ENCODE results near the gene OR2Z1.
"Not testable (repeated sequence)": the region's sequence is repeated elsewhere in the genome, so short reads cannot be mapped to it uniquely, and the experiment has no call there.

Gene OR2Z1

DNA sequence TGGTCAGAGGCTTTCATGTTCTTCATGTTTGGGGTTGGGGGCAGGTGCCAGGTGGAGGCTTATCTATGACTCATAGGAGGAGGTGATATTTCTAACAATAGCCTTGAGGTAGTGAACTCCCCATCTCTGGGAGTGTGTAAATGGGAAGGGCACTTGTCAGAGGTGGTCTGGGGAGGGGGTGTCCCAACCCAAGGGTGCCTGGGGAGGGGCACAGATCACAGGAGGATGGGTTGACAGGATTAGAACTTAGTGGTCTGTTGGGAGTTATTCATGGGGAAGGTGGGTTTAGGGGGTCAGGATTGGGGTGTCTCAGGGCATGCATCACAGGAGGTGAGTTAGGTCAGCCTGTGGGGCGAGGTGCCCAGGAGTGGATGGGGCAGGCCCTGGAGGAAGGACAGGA lies 24.4 kb upstream of the OR2Z1 start:
- TF ChIP-seq, protein P1, sequence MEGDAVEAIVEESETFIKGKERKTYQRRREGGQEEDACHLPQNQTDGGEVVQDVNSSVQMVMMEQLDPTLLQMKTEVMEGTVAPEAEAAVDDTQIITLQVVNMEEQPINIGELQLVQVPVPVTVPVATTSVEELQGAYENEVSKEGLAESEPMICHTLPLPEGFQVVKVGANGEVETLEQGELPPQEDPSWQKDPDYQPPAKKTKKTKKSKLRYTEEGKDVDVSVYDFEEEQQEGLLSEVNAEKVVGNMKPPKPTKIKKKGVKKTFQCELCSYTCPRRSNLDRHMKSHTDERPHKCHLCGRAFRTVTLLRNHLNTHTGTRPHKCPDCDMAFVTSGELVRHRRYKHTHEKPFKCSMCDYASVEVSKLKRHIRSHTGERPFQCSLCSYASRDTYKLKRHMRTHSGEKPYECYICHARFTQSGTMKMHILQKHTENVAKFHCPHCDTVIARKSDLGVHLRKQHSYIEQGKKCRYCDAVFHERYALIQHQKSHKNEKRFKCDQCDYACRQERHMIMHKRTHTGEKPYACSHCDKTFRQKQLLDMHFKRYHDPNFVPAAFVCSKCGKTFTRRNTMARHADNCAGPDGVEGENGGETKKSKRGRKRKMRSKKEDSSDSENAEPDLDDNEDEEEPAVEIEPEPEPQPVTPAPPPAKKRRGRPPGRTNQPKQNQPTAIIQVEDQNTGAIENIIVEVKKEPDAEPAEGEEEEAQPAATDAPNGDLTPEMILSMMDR (conservative IDR thresholded peaks at IDR 0.05): no peak
- TF ChIP-seq ZFX (IDR thresholded peaks at IDR 0.05): no peak
- no peak overlapping the region for H3K27ac ChIP-seq

DNA sequence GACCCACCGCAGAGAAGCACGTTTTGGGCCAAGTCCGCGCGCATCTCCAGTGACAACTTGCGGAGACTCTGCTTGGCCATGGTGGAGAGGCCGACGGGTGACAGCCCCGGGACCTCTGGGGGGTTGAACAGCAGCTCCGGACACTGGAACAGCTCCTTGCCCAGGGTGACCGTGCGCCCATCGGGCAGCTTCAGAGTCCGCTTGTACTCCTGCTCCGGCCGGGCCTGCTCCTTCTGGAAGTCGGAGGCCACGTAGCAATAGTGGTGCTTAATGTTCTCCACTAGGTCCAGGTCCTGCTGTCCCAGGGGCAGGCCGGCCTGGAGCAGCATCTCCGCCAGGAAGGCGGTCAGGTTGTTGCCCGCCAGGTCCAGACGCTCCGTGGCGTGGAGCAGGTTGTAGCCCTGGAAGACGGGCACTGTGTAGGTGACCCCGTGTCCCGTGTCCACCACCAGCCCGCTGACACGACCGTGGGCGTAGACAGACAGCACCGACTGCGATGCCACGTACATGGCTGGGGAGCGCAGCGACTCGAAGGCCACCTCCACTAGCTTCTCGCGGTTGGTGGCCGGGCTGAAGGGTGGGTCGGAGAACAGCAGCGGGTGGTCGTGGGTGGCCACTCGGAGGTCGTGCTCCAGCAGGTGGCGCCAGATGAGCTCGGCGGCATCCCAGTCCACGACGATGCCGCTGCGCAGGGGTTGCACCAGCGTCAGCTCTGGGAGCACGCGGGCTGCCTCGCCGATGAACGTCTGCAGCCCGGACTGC lies 23.6 kb upstream of the OR2Z1 start:
- TF ChIP-seq, protein P1 (conservative IDR thresholded peaks at IDR 0.05): peak; percentile 48
- TF ChIP-seq ZFX (IDR thresholded peaks at IDR 0.05): no peak
- H3K27ac ChIP-seq: no peak overlapping the region

DNA sequence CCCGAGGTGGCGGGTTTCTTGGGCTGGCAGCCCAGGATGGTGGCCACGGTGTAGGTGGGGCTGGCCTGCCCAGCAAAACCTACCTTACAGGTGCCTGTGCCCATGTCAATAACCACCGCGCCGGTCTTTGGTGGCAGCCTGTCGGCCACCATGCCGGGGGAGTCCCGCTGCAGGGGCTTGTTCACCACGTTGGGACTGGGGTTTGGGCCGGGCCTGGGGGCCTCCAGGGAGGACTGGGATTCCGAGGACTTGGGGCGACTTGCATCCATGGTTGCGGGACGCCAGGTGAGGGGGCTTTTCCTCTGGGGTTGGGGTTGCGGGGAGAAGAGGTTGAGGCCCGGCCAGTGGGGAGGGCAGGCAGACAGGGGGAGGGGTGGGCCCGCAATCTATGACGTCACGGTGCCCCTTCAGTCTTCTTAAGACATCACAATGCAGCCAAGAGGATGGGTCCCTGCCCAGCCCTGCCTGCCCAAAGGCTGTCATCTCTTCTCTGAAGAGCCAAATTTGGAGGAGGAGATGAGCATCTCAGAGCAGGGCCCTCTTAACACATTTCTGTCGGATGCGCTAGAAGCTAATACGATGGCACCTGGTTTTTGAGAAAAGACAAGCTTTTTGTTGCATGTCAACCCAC lies 22.9 kb upstream of the OR2Z1 start, which contains the start of gene ACTL9:
Gene ACTL9, minus strand, starts transcription at position 363 of the 631 bp plus-strand sequence. Its CDS starts 94 bp downstream, at position 269.
- TF ChIP-seq, protein P1 (conservative IDR thresholded peaks at IDR 0.05): peak; percentile 24
- TF ChIP-seq ZFX (IDR thresholded peaks at IDR 0.05): no peak

DNA sequence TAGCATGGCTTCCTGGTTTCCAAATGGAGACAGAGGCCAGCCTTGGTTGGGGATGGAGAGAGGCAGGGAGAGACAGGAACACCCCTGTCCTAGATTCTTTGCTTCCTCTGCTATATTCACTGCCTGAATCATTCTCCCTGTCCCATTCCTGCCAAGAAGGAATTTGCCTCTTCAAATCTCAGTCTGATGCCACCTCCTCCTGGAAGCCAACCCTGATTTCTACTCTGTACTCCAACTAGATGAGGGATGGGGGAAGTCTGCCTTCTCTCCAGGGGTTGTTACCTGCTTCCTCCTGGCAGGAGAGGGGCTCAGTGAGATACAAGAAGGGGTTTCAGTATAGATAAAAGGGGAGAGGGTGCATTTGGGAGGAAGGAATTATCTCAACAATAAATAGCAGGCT lies 21.5 kb upstream of the OR2Z1 start:
- no peak overlapping the region for H3K27ac ChIP-seq
- TF ChIP-seq, protein P1 (conservative IDR thresholded peaks at IDR 0.05): no peak
- no peak for TF ChIP-seq ZFX (IDR thresholded peaks at IDR 0.05)

More for the DNA sequence above, 22.9 kb upstream of the OR2Z1 start, which contains the start of gene ACTL9:
- no peak within 1 kb of the TSS for H3K27ac ChIP-seq

GRCh38 chr19:8700956-8701355 lies 20.5 kb upstream of the OR2Z1 start:
- no peak for TF ChIP-seq ZFX (IDR thresholded peaks at IDR 0.05)
- TF ChIP-seq, protein P1 (conservative IDR thresholded peaks at IDR 0.05): no peak
- no peak overlapping the region for H3K27ac ChIP-seq

DNA sequence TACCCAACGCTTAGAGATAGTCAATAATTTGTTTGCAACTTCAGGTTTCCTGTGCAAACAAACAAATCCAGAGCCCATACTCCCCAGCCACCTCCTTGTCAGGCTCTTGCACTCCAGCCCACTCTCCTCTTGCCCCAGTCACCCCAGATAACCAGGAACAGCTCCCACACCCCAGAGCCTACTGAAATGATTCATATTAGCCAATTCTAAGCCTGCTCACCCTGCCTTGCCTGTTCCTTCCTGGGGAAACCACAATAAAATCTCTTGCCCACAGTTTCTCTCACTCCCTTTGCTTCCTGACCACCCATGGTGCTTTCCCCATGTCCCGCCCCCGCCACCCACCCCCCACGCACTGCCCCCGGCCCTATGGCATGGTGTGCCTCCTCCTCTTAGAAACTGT lies 19.1 kb upstream of the OR2Z1 start:
- TF ChIP-seq, protein P1 (conservative IDR thresholded peaks at IDR 0.05): no peak
- no peak for TF ChIP-seq ZFX (IDR thresholded peaks at IDR 0.05)
- no peak overlapping the region for H3K27ac ChIP-seq

DNA sequence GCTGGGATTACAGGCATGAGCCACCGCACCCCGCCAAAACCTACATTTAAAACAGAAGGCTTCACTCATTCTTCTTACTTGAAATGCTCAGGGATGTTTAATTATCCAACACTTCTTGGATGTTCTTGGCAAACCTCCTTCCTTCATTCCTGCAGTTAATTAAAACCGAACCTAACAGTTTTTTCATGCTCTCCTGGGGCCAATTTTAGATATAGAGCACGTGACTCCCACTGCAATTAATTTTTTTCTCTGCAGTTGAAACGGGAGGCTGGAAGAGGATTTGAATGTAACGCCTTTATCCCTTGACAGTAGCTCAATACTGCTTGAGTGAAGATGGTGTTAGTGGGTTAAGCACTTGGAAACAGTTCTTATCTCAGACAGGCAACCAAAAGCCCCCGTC lies 18.2 kb upstream of the OR2Z1 start:
- no peak overlapping the region for H3K27ac ChIP-seq

DNA sequence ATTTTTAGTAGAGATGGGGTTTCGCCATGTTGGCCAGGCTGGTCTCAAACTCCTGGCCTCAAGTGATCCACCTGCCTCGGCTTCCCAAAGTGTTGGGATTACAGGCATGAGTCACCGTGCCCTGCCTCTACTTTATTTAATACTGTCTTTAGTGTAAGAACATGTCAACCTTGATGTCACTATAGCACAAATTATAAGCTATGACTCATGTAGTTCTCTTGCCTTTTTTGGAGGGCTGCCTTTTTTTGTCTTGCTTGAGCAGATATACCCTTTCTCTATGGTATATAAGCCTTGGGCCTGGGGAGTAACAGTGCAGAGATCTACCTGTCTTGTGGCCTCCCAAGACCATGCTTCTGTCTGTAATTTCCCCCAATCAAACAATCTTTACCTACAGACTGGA lies 16.1 kb upstream of the OR2Z1 start:
- not testable (repeated sequence) for H3K27ac ChIP-seq

More for the DNA sequence above, 18.2 kb upstream of the OR2Z1 start:
- no peak for TF ChIP-seq ZFX (IDR thresholded peaks at IDR 0.05)
- TF ChIP-seq, protein P1 (conservative IDR thresholded peaks at IDR 0.05): no peak

Data from C4-2B (cell line).